OCI-LY7 (cell line): ENCODE data around the gene KIFBP. TPM values are rescaled to one million over a fixed set of nuclear protein-coding genes. Genes with fewer than 3 reads are reported as not detected.
"Not testable (repeated sequence)": the region's sequence is repeated elsewhere in the genome, so short reads cannot be mapped to it uniquely, and the experiment has no call there.

Experiments
- BruUV-seq: library from RNA; stranded (reverse); fragments of 400-500 nt; replicated peaks from 2 replicates; lab custom pipeline; 2021; lab: Mats Ljungman, UMichigan
- CTCF ChIA-PET: fragments of 300-600 bp; sonication (Branson Sonifier 250); formaldehyde crosslinking; loops from one replicate; lab custom pipeline; 2022; ENCODE audit warnings: antibody characterized with exemption; ENCODE audit not compliant: unreplicated experiment; lab: Charles Lee
- POLR2A ChIA-PET: fragments of 300-600 bp; sonication (Branson Sonifier 250); formaldehyde crosslinking; loops from one replicate; lab custom pipeline; 2022; ENCODE audit warnings: antibody characterized with exemption; lab: Charles Lee
- DNase-seq: peaks from one replicate; pipeline ENCODE4 v3.0.0-alpha.2; 2015; ENCODE audit warnings: low spot score
- H2AFZ ChIP-seq: fragments of 200-600 bp; sonication (generic), shearing (Covaris generic); 2 replicates; pipeline ENCODE4 v1.6.1; 2014; ENCODE audit warnings: mild to moderate bottlenecking, antibody characterized with exemption, low read length, moderate library complexity
- H3K27ac ChIP-seq: fragments of 200-600 bp; sonication (generic); 2 replicates; pipeline ENCODE4 v1.5.1; 2014; ENCODE audit warnings: mixed run types, low read depth, mild to moderate bottlenecking, moderate library complexity, low read length, inconsistent platforms; ENCODE audit not compliant: poor library complexity, severe bottlenecking
- H3K36me3 ChIP-seq: fragments of 200-600 bp; sonication (generic); 2 replicates; pipeline ENCODE4 v1.6.1; 2014; ENCODE audit warnings: mild to moderate bottlenecking, antibody characterized with exemption, low read length, moderate library complexity, mixed read lengths; ENCODE audit not compliant: insufficient read depth
- H3K4me1 ChIP-seq: fragments of 200-600 bp; sonication (generic); 2 replicates; pipeline ENCODE4 v1.5.1; 2014; ENCODE audit warnings: mild to moderate bottlenecking, low read length; ENCODE audit not compliant: insufficient read depth, poor library complexity, severe bottlenecking
- H3K4me2 ChIP-seq: fragments of 200-600 bp; sonication (generic); 2 replicates; pipeline ENCODE4 v1.6.1; 2014; ENCODE audit warnings: mild to moderate bottlenecking, low read length
- H3K4me3 ChIP-seq: fragments of 200-600 bp; sonication (generic); 2 replicates; pipeline ENCODE4 v1.5.1; 2014; ENCODE audit warnings: mild to moderate bottlenecking, low read depth, low read length; ENCODE audit not compliant: poor library complexity, severe bottlenecking
- H3K79me2 ChIP-seq: fragments of 200-600 bp; sonication (generic); 2 replicates; pipeline ENCODE4 v1.6.1; 2016; ENCODE audit warnings: low read depth, mild to moderate bottlenecking, low read length, moderate library complexity, mixed read lengths; ENCODE audit not compliant: insufficient read depth
- H3K9me2 ChIP-seq: fragments of 200-600 bp; sonication (generic); 2 replicates; pipeline ENCODE4 v1.6.1; 2016; ENCODE audit warnings: mild to moderate bottlenecking, low read length, mixed read lengths; ENCODE audit not compliant: insufficient read depth
- H3K9me3 ChIP-seq: fragments of 200-600 bp; sonication (generic); 2 replicates; pipeline ENCODE4 v1.6.1; 2014; ENCODE audit warnings: mild to moderate bottlenecking, mixed run types, low read length, mixed read lengths
- H4K20me1 ChIP-seq: fragments of 200-600 bp; sonication (generic); 2 replicates; pipeline ENCODE4 v1.6.1; 2014; ENCODE audit warnings: mild to moderate bottlenecking, antibody characterized with exemption, low read length, moderate library complexity, mixed read lengths; ENCODE audit not compliant: insufficient read depth
- CTCF ChIP-seq: fragments of 200-600 bp; sonication (generic); conservative IDR thresholded peaks from 2 replicates; pipeline ENCODE4 v1.5.1; 2014; ENCODE audit warnings: mild to moderate bottlenecking, antibody characterized with exemption, low read length, moderate library complexity, mixed read lengths
- EZH2phosphoT487 ChIP-seq: fragments of 200-600 bp; sonication (generic); IDR thresholded peaks from 2 replicates; pipeline ENCODE4 v1.6.1; 2018; ENCODE audit warnings: low read depth, borderline replicate concordance, mild to moderate bottlenecking, mixed run types, antibody characterized with exemption, low read length, moderate library complexity, mixed read lengths
- intact Hi-C: fragments of 100-400 bp; cut with micrococcal nuclease; formaldehyde crosslinking; loops from one replicate; pipeline ENCODE4 v1.10.0; 2022; ENCODE audit not compliant: unreplicated experiment
- total RNA-seq, 2 experiments: library from RNA; depleted of rRNA in 1 of 2; stranded (reverse); fragments of >200 nt in 1 of 2; shearing (Covaris generic) in 1 of 2; gene quantifications; 2 replicates each; pipeline ENCODE4 v1.2.3, GENCODE V29; 2014 to 2022

The KIFBP gene
- total RNA-seq, 2 experiments from 2014 or later, result 5.4 to 11.9 TPM

DNA sequence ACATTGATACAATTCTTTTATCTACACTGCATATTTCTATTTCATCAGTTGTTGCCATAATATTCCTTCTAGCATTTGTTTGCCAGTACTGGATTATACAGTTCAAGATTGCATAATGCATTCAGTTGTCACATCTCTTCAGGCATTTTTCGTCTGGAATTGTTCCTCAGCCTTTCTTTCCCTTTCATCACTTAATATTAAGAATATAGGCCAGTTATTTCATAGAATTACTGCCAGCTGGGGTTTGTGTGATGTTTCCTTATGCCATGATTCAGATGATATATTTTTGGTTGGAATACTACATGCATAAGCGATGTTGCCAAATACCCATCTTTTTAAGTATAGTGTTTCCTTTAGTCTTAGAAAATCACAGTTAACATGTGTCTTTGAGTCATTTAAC lies 20.8 kb downstream of the KIFBP start:
- Histone ChIP-seq H3K4me2 (no peak overlapping the region), H3K79me2 (no peaks in the 10 kb centered on the region), H3K9me3 (no peaks in the 10 kb centered on the region), H3K36me3 (peaks cover 36% of the 10 kb centered on the region; the same call in 1 of the 2 replicates), H2AFZ (no peak overlapping the region), H3K9me2 (no peaks in the 10 kb centered on the region), H3K4me1 (no peaks in the 10 kb centered on the region), H3K4me3 (no peak overlapping the region), H3K27ac (no peak overlapping the region), H4K20me1 (no peaks in the 10 kb centered on the region)
- POLR2A ChIA-PET, result no interaction called here
- intact Hi-C loops, result loop anchor here (5.0 to 10.0 kb wide), 2 partner anchors 213 to 405 kb away; partner anchors contain the start of genes HKDC1 and TACR2
- TF ChIP-seq CTCF (no peak), EZH2phosphoT487 (no peak)
- no TSS peak for BruUV-seq
- no peak for DNase-seq
- CTCF ChIA-PET, result no interaction called here

GRCh38 chr10:69010151-69010640 lies 21.6 kb downstream of the KIFBP start:
- H3K27ac ChIP-seq, result no peak overlapping the region
- no peak for TF ChIP-seq CTCF
- no peak for TF ChIP-seq EZH2phosphoT487
- no peaks in the 10 kb centered on the region for H3K9me2 ChIP-seq
- no peak overlapping the region for H3K4me2 ChIP-seq
- ChIA-PET CTCF (no interaction called here), POLR2A (interaction anchor here (0.5 to 1.2 kb wide), 3 partner anchors 9 to 935 kb away, joined by 3 to 5 read pairs (median 3); no protein-coding TSS in a partner anchor)
- H3K4me3 ChIP-seq, result no peak overlapping the region
- no peaks in the 10 kb centered on the region for H3K9me3 ChIP-seq
- no peaks in the 10 kb centered on the region for H3K79me2 ChIP-seq
- no peak for DNase-seq
- H3K36me3 ChIP-seq, result peaks cover 36% of the 10 kb centered on the region; the same call in 1 of the 2 replicates
- no TSS peak for BruUV-seq
- H2AFZ ChIP-seq, result no peak overlapping the region
- intact Hi-C loops, result loop anchor here (10.0 kb wide), 1 partner anchor 385 kb away; no protein-coding TSS in a partner anchor
- no peaks in the 10 kb centered on the region for H3K4me1 ChIP-seq
- H4K20me1 ChIP-seq, result no peaks in the 10 kb centered on the region

- H3K4me1 ChIP-seq, H3K9me3 ChIP-seq, BruUV-seq, H3K27ac ChIP-seq, H3K9me2 ChIP-seq, H3K4me3 ChIP-seq, H3K4me2 ChIP-seq, H2AFZ ChIP-seq, H4K20me1 ChIP-seq, POLR2A ChIA-PET, H3K79me2 ChIP-seq, CTCF ChIA-PET, DNase-seq: not testable (repeated sequence)
- peaks cover 34% of the 10 kb centered on the region for H3K36me3 ChIP-seq
- intact Hi-C loops, result loop anchor here (10.0 kb wide), 1 partner anchor 382 kb away; no protein-coding TSS in a partner anchor
Measured at GRCh38 chr10:69012778-69013177, 24.2 kb downstream of the KIFBP start.
